Measurements from ENCODE around the gene TMEM119. TPM values are rescaled to one million over a fixed set of nuclear protein-coding genes. Genes with fewer than 3 reads are reported as not detected.

The TMEM119 gene
- total RNA-seq, 2 experiments from 2014 or later, result 2.1 to 2.6 TPM

GRCh38 chr12:108589840-108590229 is 8.0 kb downstream of the TMEM119 start:
- Mint-ChIP-seq H3K27ac (no peak overlapping the region), H3K4me3 (no peak overlapping the region), H3K27me3 (no peaks in the 10 kb centered on the region), H3K9me3 (no peaks in the 10 kb centered on the region), H3K4me1 (ENCODE audit: low read depth) (no peaks in the 10 kb centered on the region), H3K36me3 (ENCODE audit: low read depth) (no peaks in the 10 kb centered on the region)
- Histone ChIP-seq H3K9me3 (ENCODE audit: control insufficient read depth in 1 of 2, insufficient read depth in 1 of 2, low read length in 2 of 2) (no peaks in the 10 kb centered on the region), H3K27ac (ENCODE audit: low read depth in 1 of 2, low read length in 2 of 2) (no peak overlapping the region), H3K4me3 (ENCODE audit: low read length) (no peak overlapping the region), H3K27me3 (ENCODE audit: control insufficient read depth in 1 of 2, insufficient read depth in 2 of 2, low read length in 2 of 2) (no peaks in the 10 kb centered on the region), H3K36me3 (ENCODE audit: insufficient read depth, low read length) (no peaks in the 10 kb centered on the region), H3K4me1 (ENCODE audit: insufficient read depth, low read length) (no peaks in the 10 kb centered on the region)
- intact Hi-C loops (cut with DNase I, micrococcal nuclease), result no loop called here
- no peak for DNase-seq
- POLR2A ChIA-PET, result no interaction called here
- no peak for ATAC-seq (ENCODE audit: poor library complexity)
- CTCF ChIA-PET, result no interaction called here
- TF ChIP-seq CTCF (IDR thresholded peaks at IDR 0.05), result no peak

GRCh38 chr12:108589028-108589839 is 8.7 kb downstream of the TMEM119 start:
- Mint-ChIP-seq H3K9me3 (no peaks in the 10 kb centered on the region), H3K27ac (no peak overlapping the region), H3K36me3 (ENCODE audit: low read depth) (no peaks in the 10 kb centered on the region), H3K4me3 (no peak overlapping the region), H3K27me3 (no peaks in the 10 kb centered on the region), H3K4me1 (ENCODE audit: low read depth) (no peaks in the 10 kb centered on the region)
- ATAC-seq (ENCODE audit: poor library complexity), result no peak
- no peaks in the 10 kb centered on the region for H3K9me3 ChIP-seq (ENCODE audit: control insufficient read depth in 1 of 2, insufficient read depth in 1 of 2, low read length in 2 of 2)
- no peaks in the 10 kb centered on the region for H3K4me1 ChIP-seq (ENCODE audit: insufficient read depth, low read length)
- H3K36me3 ChIP-seq (ENCODE audit: insufficient read depth, low read length), result no peaks in the 10 kb centered on the region
- TF ChIP-seq CTCF (IDR thresholded peaks at IDR 0.05), result no peak
- intact Hi-C loops (cut with DNase I, micrococcal nuclease), result no loop called here
- ChIA-PET CTCF (no interaction called here), POLR2A (no interaction called here)
- H3K27me3 ChIP-seq (ENCODE audit: control insufficient read depth in 1 of 2, insufficient read depth in 2 of 2, low read length in 2 of 2), result no peaks in the 10 kb centered on the region
- no peak for DNase-seq
- H3K27ac ChIP-seq (ENCODE audit: low read depth in 1 of 2, low read length in 2 of 2), result no peak overlapping the region
- H3K4me3 ChIP-seq (ENCODE audit: low read length), result no peak overlapping the region

- Histone ChIP-seq H3K4me3 (ENCODE audit: low read length) (no peak overlapping the region), H3K4me1 (ENCODE audit: insufficient read depth, low read length) (no peaks in the 10 kb centered on the region), H3K36me3 (ENCODE audit: insufficient read depth, low read length) (no peaks in the 10 kb centered on the region), H3K27ac (ENCODE audit: low read depth in 1 of 2, low read length in 2 of 2) (no peak overlapping the region), H3K9me3 (ENCODE audit: control insufficient read depth in 1 of 2, insufficient read depth in 1 of 2, low read length in 2 of 2) (no peaks in the 10 kb centered on the region), H3K27me3 (ENCODE audit: control insufficient read depth in 1 of 2, insufficient read depth in 2 of 2, low read length in 2 of 2) (no peaks in the 10 kb centered on the region)
- H3K27ac Mint-ChIP-seq, result no peak overlapping the region
- intact Hi-C loops (cut with DNase I, micrococcal nuclease), result no loop called here
- H3K36me3 Mint-ChIP-seq (ENCODE audit: low read depth), result no peaks in the 10 kb centered on the region
- no peaks in the 10 kb centered on the region for H3K4me1 Mint-ChIP-seq (ENCODE audit: low read depth)
- ATAC-seq (ENCODE audit: poor library complexity) (no peak), DNase-seq (no peak)
- no peak for TF ChIP-seq CTCF (IDR thresholded peaks at IDR 0.05)
- ChIA-PET POLR2A (no interaction called here), CTCF (no interaction called here)
- H3K4me3 Mint-ChIP-seq, result no peak overlapping the region
- H3K9me3 Mint-ChIP-seq, result no peaks in the 10 kb centered on the region
- no peaks in the 10 kb centered on the region for H3K27me3 Mint-ChIP-seq
Measured at GRCh38 chr12:108587826-108588225, 10.1 kb downstream of the TMEM119 start.

Measured in CD4-positive, alpha-beta T cell (primary cell).